Stimulated activated CD8-positive, alpha-beta memory T cell treated with anti-CD3 and anti-CD28 coated beads, Interleukin-4, amount 100 ng/mL, for 4 hours (primary cell): Measurements from ENCODE around the gene NELFA.
"Not testable (repeated sequence)": the region's sequence is repeated elsewhere in the genome, so short reads cannot be mapped to it uniquely, and the experiment has no call there.

ENCODE experiments used
- DNase-seq, 2 donors: peaks; one replicate each; pipeline ENCODE4 v3.0.0-alpha.2; 2020; ENCODE audit warnings: low read depth in 2 of 2, low spot score in 1 of 2

The NELFA gene

GRCh38 chr4:1994938-1995337 lies 13.8 kb downstream of the NELFA start:
- no peak for DNase-seq

- DNase-seq, result not testable (repeated sequence)
These were observed 14.9 kb downstream of the NELFA start for GRCh38 chr4:1993718-1994516.

- DNase-seq, result no peak
These were observed 15.6 kb downstream of the NELFA start for GRCh38 chr4:1993169-1993516.

GRCh38 chr4:1992468-1993168 lies 16.2 kb downstream of the NELFA start:
- DNase-seq, result no peak

GRCh38 chr4:1991596-1992434 lies 17.0 kb downstream of the NELFA start:
- DNase-seq, result no peak

- no peak for DNase-seq
These were observed 17.7 kb downstream of the NELFA start for GRCh38 chr4:1991087-1991486.

GRCh38 chr4:1990676-1991075 lies 18.1 kb downstream of the NELFA start:
- DNase-seq, result no peak

GRCh38 chr4:1990348-1990645 lies 18.5 kb downstream of the NELFA start:
- DNase-seq, result no peak

- no peak for DNase-seq
These were observed 19.0 kb downstream of the NELFA start for GRCh38 chr4:1989533-1990347.

GRCh38 chr4:1988327-1988724 lies 20.4 kb downstream of the NELFA start:
- no peak for DNase-seq

- no peak for DNase-seq
These were observed 20.9 kb downstream of the NELFA start for GRCh38 chr4:1987721-1988326.

GRCh38 chr4:1987296-1987695 lies 21.5 kb downstream of the NELFA start:
- DNase-seq, result no peak

- no peak for DNase-seq
These were observed 22.1 kb downstream of the NELFA start for GRCh38 chr4:1986578-1987210.

GRCh38 chr4:1985780-1986577 lies 22.8 kb downstream of the NELFA start:
- no peak for DNase-seq

- DNase-seq, result no peak
These were observed 23.5 kb downstream of the NELFA start for GRCh38 chr4:1985294-1985693.

GRCh38 chr4:1984406-1985191 lies 24.2 kb downstream of the NELFA start:
- DNase-seq, result no peak

GRCh38 chr4:1983846-1984405 lies 24.8 kb downstream of the NELFA start:
- DNase-seq, result no peak

- DNase-seq, result no peak
These were observed 25.5 kb downstream of the NELFA start for GRCh38 chr4:1983053-1983845.
